SJCRH30 (cell line): ENCODE data around the gene ATXN10. TPM values are rescaled to one million over a fixed set of nuclear protein-coding genes. Genes with fewer than 3 reads are reported as not detected.

ENCODE experiments used
- DNase-seq, 2 experiments: peaks; one replicate each; pipeline ENCODE4 v3.0.0-alpha.2; 2015 to 2020
- H3K27ac ChIP-seq: fragments of 250-450 bp; sonication (Bioruptor Pico); 2 replicates; pipeline ENCODE4 v1.5.1; 2020; ENCODE audit warnings: mild to moderate bottlenecking, moderate library complexity
- H3K27me3 ChIP-seq: fragments of 250-450 bp; sonication (Bioruptor Pico); 2 replicates; pipeline ENCODE4 v1.5.1; 2020; ENCODE audit warnings: mild to moderate bottlenecking, moderate library complexity
- H3K36me3 ChIP-seq: fragments of 250-450 bp; sonication (Bioruptor Pico); 2 replicates; pipeline ENCODE4 v1.5.1; 2020; ENCODE audit warnings: mild to moderate bottlenecking, moderate library complexity
- H3K4me1 ChIP-seq: fragments of 250-450 bp; sonication (Bioruptor Pico); 2 replicates; pipeline ENCODE4 v1.5.1; 2020; ENCODE audit warnings: mild to moderate bottlenecking, moderate library complexity
- H3K4me3 ChIP-seq: fragments of 250-450 bp; sonication (Bioruptor Pico); 2 replicates; pipeline ENCODE4 v1.5.1; 2020; ENCODE audit warnings: mild to moderate bottlenecking, moderate library complexity
- H3K9me3 ChIP-seq: fragments of 250-450 bp; sonication (Bioruptor Pico); replicated peaks from 2 replicates; pipeline ENCODE4 v1.5.1; 2020; ENCODE audit warnings: mild to moderate bottlenecking, moderate library complexity
- total RNA-seq: library from RNA; depleted of rRNA; stranded (reverse); fragments of >200 nt; shearing (Covaris generic); gene quantifications from 2 replicates; pipeline ENCODE4 v1.2.3, GENCODE V29; 2014

Gene ATXN10
- total RNA-seq, 1 experiment from 2014 or later: 38.4 TPM

- Histone ChIP-seq H3K4me1 (no peaks in the 10 kb centered on the region), H3K27me3 (no peaks in the 10 kb centered on the region), H3K4me3 (no peak overlapping the region), H3K9me3 (no peaks in the 10 kb centered on the region), H3K36me3 (no peaks in the 10 kb centered on the region), H3K27ac (no peak overlapping the region)
- DNase-seq: no peak
Measured at GRCh38 chr22:45845076-45845487, 173.4 kb downstream of the ATXN10 start.

GRCh38 chr22:45846952-45847351 lies 175.3 kb downstream of the ATXN10 start:
- Histone ChIP-seq H3K36me3 (no peaks in the 10 kb centered on the region), H3K27me3 (no peaks in the 10 kb centered on the region), H3K4me1 (no peaks in the 10 kb centered on the region), H3K27ac (no peak overlapping the region), H3K4me3 (no peak overlapping the region), H3K9me3 (no peaks in the 10 kb centered on the region)
- DNase-seq: peak in 1 of 2 experiments; percentile 12

GRCh38 chr22:45848904-45849303 lies 177.3 kb downstream of the ATXN10 start:
- no peaks in the 10 kb centered on the region for H3K4me1 ChIP-seq
- peaks cover 4% of the 10 kb centered on the region for H3K36me3 ChIP-seq
- DNase-seq: no peak
- no peaks in the 10 kb centered on the region for H3K27me3 ChIP-seq
- no peak overlapping the region for H3K4me3 ChIP-seq
- H3K27ac ChIP-seq: no peak overlapping the region
- H3K9me3 ChIP-seq: no peaks in the 10 kb centered on the region

GRCh38 chr22:45852826-45853225 lies 181.2 kb downstream of the ATXN10 start:
- no peak for DNase-seq
- H3K27me3 ChIP-seq: no peaks in the 10 kb centered on the region
- no peaks in the 10 kb centered on the region for H3K4me1 ChIP-seq
- no peak overlapping the region for H3K27ac ChIP-seq
- H3K36me3 ChIP-seq: peaks cover 4% of the 10 kb centered on the region
- H3K4me3 ChIP-seq: no peak overlapping the region
- H3K9me3 ChIP-seq: no peaks in the 10 kb centered on the region

GRCh38 chr22:45855961-45856360 lies 184.3 kb downstream of the ATXN10 start:
- H3K36me3 ChIP-seq: peaks cover 4% of the 10 kb centered on the region
- no peaks in the 10 kb centered on the region for H3K4me1 ChIP-seq
- no peak overlapping the region for H3K27ac ChIP-seq
- H3K9me3 ChIP-seq: no peaks in the 10 kb centered on the region
- H3K27me3 ChIP-seq: no peaks in the 10 kb centered on the region
- no peak for DNase-seq
- no peak overlapping the region for H3K4me3 ChIP-seq

GRCh38 chr22:45857519-45857918 lies 185.9 kb downstream of the ATXN10 start:
- no peak overlapping the region for H3K27ac ChIP-seq
- H3K36me3 ChIP-seq: peaks cover 4% of the 10 kb centered on the region; the same call in 1 of the 2 replicates
- no peaks in the 10 kb centered on the region for H3K9me3 ChIP-seq
- no peaks in the 10 kb centered on the region for H3K4me1 ChIP-seq
- H3K27me3 ChIP-seq: no peaks in the 10 kb centered on the region
- no peak overlapping the region for H3K4me3 ChIP-seq
- no peak for DNase-seq

GRCh38 chr22:45859231-45860161 lies 187.9 kb downstream of the ATXN10 start:
- no peaks in the 10 kb centered on the region for H3K36me3 ChIP-seq
- no peak overlapping the region for H3K4me3 ChIP-seq
- no peak for DNase-seq
- no peaks in the 10 kb centered on the region for H3K27me3 ChIP-seq
- no peaks in the 10 kb centered on the region for H3K4me1 ChIP-seq
- no peaks in the 10 kb centered on the region for H3K9me3 ChIP-seq
- H3K27ac ChIP-seq: no peak overlapping the region

GRCh38 chr22:45860201-45860600 lies 188.6 kb downstream of the ATXN10 start:
- no peaks in the 10 kb centered on the region for H3K9me3 ChIP-seq
- no peak overlapping the region for H3K4me3 ChIP-seq
- H3K36me3 ChIP-seq: no peaks in the 10 kb centered on the region
- no peaks in the 10 kb centered on the region for H3K4me1 ChIP-seq
- H3K27me3 ChIP-seq: no peaks in the 10 kb centered on the region
- H3K27ac ChIP-seq: no peak overlapping the region
- no peak for DNase-seq

GRCh38 chr22:45861259-45861658 lies 189.6 kb downstream of the ATXN10 start:
- no peak for DNase-seq
- H3K9me3 ChIP-seq: no peaks in the 10 kb centered on the region
- no peak overlapping the region for H3K27ac ChIP-seq
- H3K27me3 ChIP-seq: no peaks in the 10 kb centered on the region
- no peaks in the 10 kb centered on the region for H3K4me1 ChIP-seq
- H3K36me3 ChIP-seq: no peaks in the 10 kb centered on the region
- no peak overlapping the region for H3K4me3 ChIP-seq

- H3K4me3 ChIP-seq: no peak overlapping the region
- peak; percentile 58 to 76 for DNase-seq
- no peaks in the 10 kb centered on the region for H3K36me3 ChIP-seq
- no peaks in the 10 kb centered on the region for H3K9me3 ChIP-seq
- H3K27ac ChIP-seq: no peak overlapping the region
- no peaks in the 10 kb centered on the region for H3K27me3 ChIP-seq
- no peaks in the 10 kb centered on the region for H3K4me1 ChIP-seq
Measured at GRCh38 chr22:45863981-45864751, 192.5 kb downstream of the ATXN10 start.

GRCh38 chr22:45864959-45865476 lies 193.4 kb downstream of the ATXN10 start:
- DNase-seq: no peak
- Histone ChIP-seq H3K27ac (no peak overlapping the region), H3K4me1 (no peaks in the 10 kb centered on the region), H3K4me3 (no peak overlapping the region), H3K27me3 (no peaks in the 10 kb centered on the region), H3K36me3 (no peaks in the 10 kb centered on the region), H3K9me3 (no peaks in the 10 kb centered on the region)

GRCh38 chr22:45865561-45866125 lies 194.0 kb downstream of the ATXN10 start:
- H3K4me3 ChIP-seq: no peak overlapping the region
- DNase-seq: no peak
- H3K4me1 ChIP-seq: no peaks in the 10 kb centered on the region
- no peaks in the 10 kb centered on the region for H3K27me3 ChIP-seq
- H3K36me3 ChIP-seq: no peaks in the 10 kb centered on the region
- H3K27ac ChIP-seq: no peak overlapping the region
- no peaks in the 10 kb centered on the region for H3K9me3 ChIP-seq

- Histone ChIP-seq H3K36me3 (no peaks in the 10 kb centered on the region), H3K27me3 (no peaks in the 10 kb centered on the region), H3K9me3 (no peaks in the 10 kb centered on the region), H3K4me1 (no peaks in the 10 kb centered on the region), H3K4me3 (no peak overlapping the region), H3K27ac (no peak overlapping the region)
- no peak for DNase-seq
Measured at GRCh38 chr22:45866126-45866645, 194.6 kb downstream of the ATXN10 start.

- Histone ChIP-seq H3K4me3 (no peak overlapping the region), H3K9me3 (no peaks in the 10 kb centered on the region), H3K27ac (no peak overlapping the region), H3K27me3 (no peaks in the 10 kb centered on the region), H3K36me3 (no peaks in the 10 kb centered on the region), H3K4me1 (no peaks in the 10 kb centered on the region)
- no peak for DNase-seq
Measured at GRCh38 chr22:45866646-45867117, 195.0 kb downstream of the ATXN10 start.
